PC-9 (cell line): ENCODE results near the gene TNIK. TPM values are rescaled to one million over a fixed set of nuclear protein-coding genes. Genes with fewer than 3 reads are reported as not detected.

ENCODE experiments used
- BruUV-seq: library from RNA; stranded (reverse); fragments of 400-500 nt; replicated peaks from 2 replicates; lab custom pipeline; 2021; lab: Mats Ljungman, UMichigan
- CTCF ChIA-PET: fragments of 300-600 bp; sonication (Branson Sonifier 250); formaldehyde crosslinking; loops from one replicate; lab custom pipeline; 2022; ENCODE audit warnings: antibody characterized with exemption; lab: Charles Lee
- POLR2A ChIA-PET: fragments of 300-600 bp; sonication (Branson Sonifier 250); formaldehyde crosslinking; loops from one replicate; lab custom pipeline; 2022; ENCODE audit warnings: antibody characterized with exemption; ENCODE audit not compliant: unreplicated experiment; lab: Charles Lee
- DNase-seq, 2 experiments: peaks; one replicate each; pipeline versions ENCODE4 v3.0.0 to v3.0.0-alpha.2; 2015 to 2022; ENCODE audit warnings: mixed read lengths in 1 of 2
- H2AFZ ChIP-seq: fragments of 200-600 bp; sonication (generic); 2 replicates; pipeline ENCODE4 v1.8.1; 2017; ENCODE audit warnings: antibody characterized with exemption
- H3F3A ChIP-seq: fragments of 200-600 bp; sonication (generic); 2 replicates; pipeline ENCODE4 v1.8.1; 2017; ENCODE audit warnings: antibody characterized with exemption, mild to moderate bottlenecking, low read depth; ENCODE audit not compliant: insufficient read depth
- H3K27ac ChIP-seq: fragments of 200-600 bp; sonication (generic); 2 replicates; pipeline ENCODE4 v1.6.1; 2016; ENCODE audit warnings: mixed run types
- H3K27me3 ChIP-seq: fragments of 200-600 bp; sonication (generic); 2 replicates; pipeline ENCODE4 v1.6.1; 2016; ENCODE audit warnings: low read depth, mixed run types; ENCODE audit not compliant: insufficient read depth
- H3K36me3 ChIP-seq: fragments of 200-600 bp; sonication (generic); 2 replicates; pipeline ENCODE4 v1.6.1; 2016; ENCODE audit warnings: low read depth, mixed run types
- H3K4me1 ChIP-seq: fragments of 200-600 bp; sonication (generic); replicated peaks from 2 replicates; pipeline ENCODE4 v1.6.1; 2016; ENCODE audit warnings: mixed run types; ENCODE audit not compliant: insufficient read depth
- H3K4me2 ChIP-seq: fragments of 200-600 bp; sonication (generic); 2 replicates; pipeline ENCODE4 v1.6.1; 2017; ENCODE audit warnings: mixed run types
- H3K4me3 ChIP-seq: fragments of 200-600 bp; sonication (generic); 2 replicates; pipeline ENCODE4 v1.6.1; 2016; ENCODE audit warnings: mixed run types
- H3K79me2 ChIP-seq: fragments of 200-600 bp; sonication (generic); 2 replicates; pipeline ENCODE4 v1.6.1; 2017; ENCODE audit warnings: low read depth, mixed run types
- H3K9me2 ChIP-seq: fragments of 200-600 bp; sonication (generic); 2 replicates; pipeline ENCODE4 v1.8.1; 2017; ENCODE audit warnings: mild to moderate bottlenecking; ENCODE audit not compliant: insufficient read depth
- H3K9me3 ChIP-seq: fragments of 200-600 bp; sonication (generic); 2 replicates; pipeline ENCODE4 v1.8.1; 2016; ENCODE audit warnings: low read depth; ENCODE audit not compliant: insufficient read depth
- H4K20me1 ChIP-seq: fragments of 200-600 bp; sonication (generic); 2 replicates; pipeline ENCODE4 v1.8.1; 2017; ENCODE audit not compliant: insufficient read depth
- EZH2 ChIP-seq: fragments of 200-600 bp; sonication (generic); IDR thresholded peaks from 2 replicates; pipeline ENCODE4 v1.8.0; 2017; ENCODE audit warnings: antibody characterized with exemption, low read depth
- intact Hi-C: fragments of 100-400 bp; cut with micrococcal nuclease; formaldehyde crosslinking; loops from one replicate; pipeline ENCODE4 v1.10.0; 2022; ENCODE audit not compliant: unreplicated experiment
- total RNA-seq: library from RNA; stranded (reverse); gene quantifications from 2 replicates; pipeline ENCODE4 v1.2.3, GENCODE V29; 2021
- TF ChIP-seq, protein P1 (sequence below): fragments of 200-600 bp; sonication (generic); conservative IDR thresholded peaks from 2 replicates; pipeline ENCODE4 v1.6.1; 2017; ENCODE audit warnings: mixed run types, antibody characterized with exemption, mild to moderate bottlenecking, moderate library complexity

Gene TNIK
- total RNA-seq, 1 experiment from 2014 or later: 30.7 TPM

- Histone ChIP-seq H3K27me3 (no peaks in the 10 kb centered on the region), H3K4me1 (peaks cover 30% of the 10 kb centered on the region), H3K4me2 (no peak overlapping the region), H4K20me1 (no peaks in the 10 kb centered on the region), H3K4me3 (no peak overlapping the region), H3K36me3 (peaks cover 19% of the 10 kb centered on the region; the same call in 1 of the 2 replicates), H3K27ac (no peak overlapping the region), H3F3A (peaks cover 4% of the 10 kb centered on the region; the same call in 1 of the 2 replicates), H2AFZ (no peak overlapping the region), H3K9me2 (no peaks in the 10 kb centered on the region), H3K9me3 (no peaks in the 10 kb centered on the region), H3K79me2 (no peaks in the 10 kb centered on the region)
- intact Hi-C loops: loop anchor here (2.0 to 10.0 kb wide), 3 partner anchors 222 to 586 kb away; partner anchors contain the start of gene TNIK
- BruUV-seq: no TSS peak
- DNase-seq: peak in 1 of 2 experiments; percentile 74
- TF ChIP-seq, protein P1, sequence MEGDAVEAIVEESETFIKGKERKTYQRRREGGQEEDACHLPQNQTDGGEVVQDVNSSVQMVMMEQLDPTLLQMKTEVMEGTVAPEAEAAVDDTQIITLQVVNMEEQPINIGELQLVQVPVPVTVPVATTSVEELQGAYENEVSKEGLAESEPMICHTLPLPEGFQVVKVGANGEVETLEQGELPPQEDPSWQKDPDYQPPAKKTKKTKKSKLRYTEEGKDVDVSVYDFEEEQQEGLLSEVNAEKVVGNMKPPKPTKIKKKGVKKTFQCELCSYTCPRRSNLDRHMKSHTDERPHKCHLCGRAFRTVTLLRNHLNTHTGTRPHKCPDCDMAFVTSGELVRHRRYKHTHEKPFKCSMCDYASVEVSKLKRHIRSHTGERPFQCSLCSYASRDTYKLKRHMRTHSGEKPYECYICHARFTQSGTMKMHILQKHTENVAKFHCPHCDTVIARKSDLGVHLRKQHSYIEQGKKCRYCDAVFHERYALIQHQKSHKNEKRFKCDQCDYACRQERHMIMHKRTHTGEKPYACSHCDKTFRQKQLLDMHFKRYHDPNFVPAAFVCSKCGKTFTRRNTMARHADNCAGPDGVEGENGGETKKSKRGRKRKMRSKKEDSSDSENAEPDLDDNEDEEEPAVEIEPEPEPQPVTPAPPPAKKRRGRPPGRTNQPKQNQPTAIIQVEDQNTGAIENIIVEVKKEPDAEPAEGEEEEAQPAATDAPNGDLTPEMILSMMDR: no peak
- no peak for TF ChIP-seq EZH2
- CTCF ChIA-PET: interaction anchor here (1.5 kb wide), 1 partner anchor 380 kb away, joined by 3 read pairs; no protein-coding TSS in a partner anchor
- POLR2A ChIA-PET: interaction anchor here (0.5 kb wide), 1 partner anchor 363 kb away, joined by 3 read pairs; no protein-coding TSS in a partner anchor
These were observed 273.8 kb downstream of the TNIK start for GRCh38 chr3:171186383-171186782.

- peaks cover 28% of the 10 kb centered on the region for H3K4me1 ChIP-seq
- ChIA-PET CTCF (interaction anchor here (1.5 kb wide), 1 partner anchor 380 kb away, joined by 3 read pairs; no protein-coding TSS in a partner anchor), POLR2A (interaction anchor here (0.5 kb wide), 1 partner anchor 363 kb away, joined by 3 read pairs; no protein-coding TSS in a partner anchor)
- H3F3A ChIP-seq: peaks cover 4% of the 10 kb centered on the region; the same call in 1 of the 2 replicates
- BruUV-seq: no TSS peak
- H3K4me3 ChIP-seq: no peak overlapping the region
- H3K9me2 ChIP-seq: no peaks in the 10 kb centered on the region
- no peaks in the 10 kb centered on the region for H3K27me3 ChIP-seq
- intact Hi-C loops: loop anchor here (2.0 to 10.0 kb wide), 3 partner anchors 221 to 586 kb away; partner anchors contain the start of gene TNIK
- H4K20me1 ChIP-seq: no peaks in the 10 kb centered on the region
- no peak overlapping the region for H3K4me2 ChIP-seq
- no peak for DNase-seq
- H3K9me3 ChIP-seq: no peaks in the 10 kb centered on the region
- TF ChIP-seq EZH2: no peak
- TF ChIP-seq, protein P1: no peak
- H3K79me2 ChIP-seq: no peaks in the 10 kb centered on the region
- no peak overlapping the region for H3K27ac ChIP-seq
- H3K36me3 ChIP-seq: peaks cover 19% of the 10 kb centered on the region; the same call in 1 of the 2 replicates
- no peak overlapping the region for H2AFZ ChIP-seq
These were observed 274.2 kb downstream of the TNIK start for GRCh38 chr3:171185959-171186358.

GRCh38 chr3:171184372-171184771, 275.8 kb downstream of the TNIK start:
- no peak overlapping the region for H2AFZ ChIP-seq
- 0 out of 2 replicates have a peak, but pooled peaks cover 4% of the 10 kb centered on the region for H3F3A ChIP-seq
- no peaks in the 10 kb centered on the region; the same call in 1 of the 2 replicates for H3K9me3 ChIP-seq
- CTCF ChIA-PET: no interaction called here
- BruUV-seq: no TSS peak
- no peak overlapping the region for H3K4me3 ChIP-seq
- intact Hi-C loops: loop anchor here (10.0 kb wide), 1 partner anchor 220 kb away; no protein-coding TSS in a partner anchor
- H3K4me2 ChIP-seq: no peak overlapping the region
- H3K9me2 ChIP-seq: no peaks in the 10 kb centered on the region
- no peaks in the 10 kb centered on the region for H4K20me1 ChIP-seq
- TF ChIP-seq, protein P1: no peak
- no peak for TF ChIP-seq EZH2
- no peaks in the 10 kb centered on the region for H3K79me2 ChIP-seq
- no peak for DNase-seq
- peaks cover 17% of the 10 kb centered on the region for H3K4me1 ChIP-seq
- peaks cover 13% of the 10 kb centered on the region; the same call in 1 of the 2 replicates for H3K36me3 ChIP-seq
- POLR2A ChIA-PET: no interaction called here
- no peaks in the 10 kb centered on the region for H3K27me3 ChIP-seq
- no peak overlapping the region for H3K27ac ChIP-seq
